GM10847 (cell line): ENCODE data around the gene ABCC9.

ENCODE experiments used
- POLR2A ChIP-seq: IDR thresholded peaks from 2 replicates; pipeline ENCODE4 v1.6.1; 2011; ENCODE audit not compliant: insufficient read length; ENCODE audit errors: extremely low read depth

Gene ABCC9

GRCh38 chr12:21906919-21907493, 34.2 kb downstream of the ABCC9 start:
- TF ChIP-seq POLR2A: no peak

DNA sequence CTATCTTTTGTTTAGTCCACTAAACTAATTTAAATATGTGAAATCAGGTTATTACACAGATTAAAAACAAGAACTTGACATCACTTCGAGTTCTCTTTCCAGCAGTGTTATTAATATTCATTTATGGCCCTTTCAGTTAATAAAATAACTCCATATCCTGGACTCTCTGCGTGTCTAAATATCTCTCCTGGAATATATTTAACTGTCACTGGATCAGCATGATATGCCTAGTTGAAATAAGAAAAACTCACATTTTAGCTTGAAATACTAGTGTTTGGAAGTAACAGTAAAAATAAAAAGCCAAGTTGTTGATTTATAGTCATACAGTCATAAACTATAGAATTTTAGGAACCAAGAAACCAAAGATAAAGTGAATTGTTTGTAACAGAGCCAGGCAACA, 45.6 kb downstream of the ABCC9 start:
- no peak for TF ChIP-seq POLR2A

- TF ChIP-seq POLR2A: no peak
These were observed 46.2 kb downstream of the ABCC9 start for GRCh38 chr12:21894792-21895595.

DNA sequence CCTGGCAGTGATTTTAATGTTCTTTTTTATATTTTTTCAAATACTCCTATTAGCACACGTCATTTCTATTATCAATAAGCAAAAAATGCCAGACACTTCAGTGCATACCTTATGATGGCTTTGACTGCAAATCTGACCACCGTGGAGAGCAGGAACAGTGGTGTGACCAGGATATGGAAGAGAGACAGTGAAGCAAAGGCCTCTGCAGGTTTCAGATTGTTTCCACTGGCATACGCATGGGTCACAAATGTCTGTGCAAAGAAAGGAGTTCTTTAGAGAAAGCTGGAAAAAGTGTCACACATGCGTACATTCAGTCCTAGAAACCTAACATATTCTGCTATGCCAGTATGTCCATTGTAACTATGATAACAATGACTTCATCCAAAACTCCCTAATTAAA, 47.3 kb downstream of the ABCC9 start:
- no peak for TF ChIP-seq POLR2A

DNA sequence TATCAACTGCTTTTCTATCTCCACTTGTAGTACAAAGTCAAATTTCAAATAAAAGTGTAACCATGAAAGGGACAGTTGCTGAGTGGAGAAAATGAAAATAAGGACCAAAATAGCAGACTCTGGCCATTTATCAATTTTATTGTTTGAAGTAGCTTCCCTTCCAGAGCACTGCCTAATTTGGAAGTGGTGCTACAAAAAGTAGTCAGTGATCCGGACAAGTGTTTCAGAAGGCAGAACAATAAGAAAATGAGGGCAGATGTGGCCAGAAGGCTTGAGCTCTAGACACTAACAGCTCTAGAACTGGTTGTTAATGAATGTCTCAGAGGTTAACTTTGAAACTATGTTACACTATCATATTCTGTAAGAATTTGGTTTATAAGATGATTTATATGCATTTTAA, 48.9 kb downstream of the ABCC9 start:
- no peak for TF ChIP-seq POLR2A

DNA sequence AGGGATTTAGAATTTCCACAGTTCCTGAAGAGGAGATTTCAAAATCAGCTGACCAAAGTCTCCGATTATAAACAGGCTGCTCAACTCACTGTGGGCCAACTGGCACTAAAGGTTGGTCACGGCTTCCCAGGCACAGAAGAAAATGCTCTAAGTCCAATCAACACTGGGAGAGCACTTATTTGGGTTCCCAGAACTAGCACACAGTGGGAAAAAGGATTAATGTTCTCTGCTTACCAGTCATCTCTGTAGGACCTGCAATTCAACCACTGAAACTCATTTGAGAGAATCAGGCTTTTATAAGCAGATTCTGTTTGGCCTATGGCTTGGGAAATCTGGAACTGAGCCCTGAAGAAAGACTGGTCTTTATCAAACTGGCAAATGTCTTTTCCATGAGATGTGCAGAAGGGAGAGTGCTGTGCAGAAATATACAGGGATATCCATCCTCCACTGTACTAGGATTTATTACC, 49.4 kb downstream of the ABCC9 start:
- TF ChIP-seq POLR2A: no peak

DNA sequence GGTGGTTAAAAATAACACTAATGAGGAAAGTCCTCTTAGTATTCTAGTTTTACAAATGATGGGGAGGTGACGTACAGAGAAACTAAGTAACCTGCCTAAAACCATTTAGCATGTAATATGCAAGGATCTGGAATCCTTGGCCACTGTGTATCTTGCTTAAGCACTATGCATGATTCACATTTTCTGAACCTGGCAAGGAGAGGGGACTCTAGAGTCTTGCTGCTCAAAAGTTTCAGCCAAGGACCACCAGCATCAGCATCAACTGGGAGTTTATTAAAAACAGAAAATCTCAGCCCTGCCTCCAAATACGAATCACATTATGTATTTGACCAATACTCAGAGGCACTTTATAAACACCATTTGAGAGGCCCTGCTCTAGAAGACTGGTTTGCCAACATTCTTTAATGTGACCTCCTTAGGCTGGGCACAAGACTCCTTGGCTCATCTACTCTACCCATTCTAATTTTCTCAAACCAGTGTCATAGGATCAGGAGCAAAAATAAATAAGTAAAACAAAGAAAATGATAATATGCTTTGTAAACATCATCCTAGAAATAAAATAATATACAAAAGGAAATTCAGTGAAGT, 52.9 kb downstream of the ABCC9 start:
- no peak for TF ChIP-seq POLR2A

GRCh38 chr12:21884936-21885335, 56.3 kb downstream of the ABCC9 start:
- TF ChIP-seq POLR2A: no peak

DNA sequence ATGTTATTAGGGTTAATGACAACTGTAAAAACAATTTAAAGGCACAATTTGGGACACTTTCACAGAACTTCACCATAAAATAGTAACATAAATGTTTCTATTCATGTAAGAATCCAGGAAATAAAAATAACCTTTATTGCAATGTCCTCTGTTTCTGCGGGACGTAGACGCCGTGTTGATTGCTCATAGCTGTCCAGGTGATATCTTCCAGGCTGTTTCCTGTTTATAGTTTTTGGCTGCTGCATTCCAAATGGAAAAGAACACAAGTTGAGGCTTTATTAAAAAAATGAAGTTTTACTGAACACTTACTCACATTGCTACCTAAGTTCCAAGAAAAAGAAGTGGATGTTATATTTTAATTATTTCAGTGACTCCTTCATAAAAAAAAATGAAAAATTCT, 58.6 kb downstream of the ABCC9 start:
- no peak for TF ChIP-seq POLR2A

DNA sequence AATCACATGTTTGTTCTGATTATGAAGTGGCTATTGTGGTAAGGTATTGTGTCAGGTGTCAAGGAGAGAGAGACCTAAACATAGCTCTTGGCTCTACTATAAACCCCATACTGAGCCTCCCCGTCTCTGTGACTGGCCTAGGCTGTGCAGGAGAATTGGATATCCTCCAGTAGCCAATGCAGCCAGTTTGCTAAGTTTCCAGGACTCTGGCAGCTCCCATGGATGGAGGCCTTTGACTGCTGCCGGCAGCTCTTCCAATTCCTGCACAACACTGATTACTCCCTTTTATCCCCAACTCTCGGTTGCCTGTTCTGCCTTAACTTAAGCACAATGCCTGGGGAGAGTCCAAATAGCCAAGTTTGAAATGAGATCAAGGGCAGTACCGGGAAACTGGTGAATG, 59.3 kb downstream of the ABCC9 start:
- TF ChIP-seq POLR2A: no peak

DNA sequence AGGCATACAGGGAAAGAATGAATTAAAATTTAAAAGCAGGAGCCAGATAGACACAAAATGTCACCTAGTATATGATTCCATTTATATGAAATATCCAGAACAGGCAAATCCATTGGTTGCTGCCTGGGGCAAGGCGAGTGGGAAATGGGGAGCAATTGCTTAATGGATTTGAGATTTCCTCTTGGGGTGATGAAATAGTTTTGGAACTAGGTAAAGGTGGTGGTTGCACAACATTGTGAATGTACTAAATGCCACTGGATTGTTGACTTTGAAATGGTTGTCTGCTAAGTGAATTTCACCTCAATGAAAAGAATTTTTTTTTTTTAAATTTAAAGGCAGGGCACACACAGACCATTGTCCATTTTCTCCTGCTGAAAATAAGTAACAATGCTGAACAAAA, 61.9 kb downstream of the ABCC9 start:
- no peak for TF ChIP-seq POLR2A

DNA sequence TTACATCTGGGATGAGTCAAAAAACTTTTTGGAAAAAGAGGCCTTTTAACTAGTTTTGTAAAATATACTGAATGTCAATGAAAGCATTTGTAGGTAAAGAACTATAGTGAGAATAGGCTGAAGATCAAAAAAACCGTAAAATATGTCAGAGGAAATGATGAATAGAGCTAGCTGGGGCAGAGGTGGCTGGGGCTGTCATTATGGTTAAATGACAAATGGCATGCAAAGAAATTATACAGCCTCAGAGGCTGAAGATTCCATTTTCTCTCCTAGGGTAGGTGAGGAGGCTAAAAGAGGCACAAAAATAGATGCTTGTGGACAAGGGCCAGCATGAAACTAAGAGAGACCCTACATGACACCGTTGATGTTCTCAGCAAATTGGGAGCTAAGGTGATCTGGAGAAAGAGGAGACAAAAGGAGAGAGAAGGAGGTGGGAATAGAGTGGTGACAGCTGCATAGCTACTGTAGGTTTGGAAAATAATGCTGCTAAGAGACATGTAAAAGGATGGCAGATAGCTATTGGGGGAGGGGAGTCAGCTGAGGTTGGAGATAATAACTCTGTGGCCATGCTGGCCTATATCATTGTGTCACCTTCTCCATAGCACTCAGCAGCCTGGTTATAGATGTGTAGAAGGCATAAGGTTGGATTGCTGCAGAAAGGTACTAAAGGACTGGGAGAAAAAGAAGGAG, 63.8 kb downstream of the ABCC9 start:
- no peak for TF ChIP-seq POLR2A

DNA sequence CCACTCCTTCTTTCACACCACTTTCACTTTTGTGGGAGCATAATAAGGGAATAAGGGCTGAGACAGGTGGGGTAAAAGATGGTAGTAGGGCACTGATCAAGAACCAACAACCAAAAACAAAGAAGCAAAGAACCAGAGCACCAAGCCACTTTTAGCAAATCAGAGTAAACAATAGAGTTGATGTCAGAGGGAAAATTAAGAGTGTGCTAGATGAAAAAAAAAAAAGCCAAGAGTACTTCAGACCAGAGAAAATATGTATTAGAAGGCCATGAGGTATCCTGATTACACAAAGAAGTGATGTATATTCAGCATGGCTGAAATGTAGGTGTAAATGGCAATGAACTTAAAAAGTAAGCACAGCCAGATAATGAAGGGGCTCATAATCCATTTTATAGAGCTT, 75.4 kb downstream of the ABCC9 start:
- TF ChIP-seq POLR2A: no peak

- TF ChIP-seq POLR2A: no peak
These were observed 80.7 kb downstream of the ABCC9 start for GRCh38 chr12:21860534-21860933.

- no peak for TF ChIP-seq POLR2A
These were observed 81.1 kb downstream of the ABCC9 start for GRCh38 chr12:21860128-21860527.

- no peak for TF ChIP-seq POLR2A
These were observed 89.0 kb downstream of the ABCC9 start for GRCh38 chr12:21852251-21852650.
